Activated CD8-positive, alpha-beta T cell treated with anti-CD3 and anti-CD28 coated beads, Interleukin-2, amount 10 ng/mL, durations not matched to agents 7 days and 5 days (primary cell): ENCODE measurements around the gene DAB2IP. TPM values are rescaled to one million over a fixed set of nuclear protein-coding genes. Genes with fewer than 3 reads are reported as not detected.
A peak's percentile ranks its signal among the peaks of the same experiment; 100 is the strongest.

Source experiments
- ATAC-seq: fragments of 150-1000 bp; cut with Tn5 transposase; one replicate; pipeline ENCODE4 v1.10.0; 2021; ENCODE audit warnings: moderate library complexity
- CTCF ChIA-PET: fragments of 350-600 bp; sonication (Branson Sonifier 250); formaldehyde crosslinking; loops from one replicate; lab custom pipeline; 2021; ENCODE audit warnings: antibody characterized with exemption; lab: Charles Lee
- POLR2A ChIA-PET: fragments of 350-600 bp; sonication (Branson Sonifier 250); formaldehyde crosslinking; loops from one replicate; lab custom pipeline; 2021; ENCODE audit warnings: antibody characterized with exemption; lab: Charles Lee
- DNase-seq: peaks from one replicate; pipeline ENCODE4 v3.0.0-alpha.2; 2020
- H3K27ac Mint-ChIP-seq: one replicate; pipeline ENCODE4 v1.8.0; 2021; ENCODE audit warnings: mild to moderate bottlenecking, mixed read lengths
- H3K27me3 Mint-ChIP-seq: one replicate; pipeline ENCODE4 v1.8.0; 2021; ENCODE audit warnings: low read depth, mixed read lengths
- H3K36me3 Mint-ChIP-seq: one replicate; pipeline ENCODE4 v1.8.0; 2021; ENCODE audit warnings: low read depth, mixed read lengths
- H3K4me1 Mint-ChIP-seq: one replicate; pipeline ENCODE4 v1.8.0; 2021; ENCODE audit warnings: low read depth, mixed read lengths
- H3K4me3 Mint-ChIP-seq: one replicate; pipeline ENCODE4 v1.8.0; 2021; ENCODE audit warnings: mild to moderate bottlenecking, mixed read lengths
- H3K9me3 Mint-ChIP-seq: one replicate; pipeline ENCODE4 v1.8.0; 2022; ENCODE audit warnings: mixed read lengths; ENCODE audit not compliant: insufficient read depth
- total RNA-seq, 2 experiments: library from RNA; stranded (reverse); gene quantifications; one replicate each; pipeline ENCODE4 v1.2.3, GENCODE V29; 2021

The DAB2IP gene
- under 1 TPM; 0.08 to 0.13 TPM for total RNA-seq

DNA sequence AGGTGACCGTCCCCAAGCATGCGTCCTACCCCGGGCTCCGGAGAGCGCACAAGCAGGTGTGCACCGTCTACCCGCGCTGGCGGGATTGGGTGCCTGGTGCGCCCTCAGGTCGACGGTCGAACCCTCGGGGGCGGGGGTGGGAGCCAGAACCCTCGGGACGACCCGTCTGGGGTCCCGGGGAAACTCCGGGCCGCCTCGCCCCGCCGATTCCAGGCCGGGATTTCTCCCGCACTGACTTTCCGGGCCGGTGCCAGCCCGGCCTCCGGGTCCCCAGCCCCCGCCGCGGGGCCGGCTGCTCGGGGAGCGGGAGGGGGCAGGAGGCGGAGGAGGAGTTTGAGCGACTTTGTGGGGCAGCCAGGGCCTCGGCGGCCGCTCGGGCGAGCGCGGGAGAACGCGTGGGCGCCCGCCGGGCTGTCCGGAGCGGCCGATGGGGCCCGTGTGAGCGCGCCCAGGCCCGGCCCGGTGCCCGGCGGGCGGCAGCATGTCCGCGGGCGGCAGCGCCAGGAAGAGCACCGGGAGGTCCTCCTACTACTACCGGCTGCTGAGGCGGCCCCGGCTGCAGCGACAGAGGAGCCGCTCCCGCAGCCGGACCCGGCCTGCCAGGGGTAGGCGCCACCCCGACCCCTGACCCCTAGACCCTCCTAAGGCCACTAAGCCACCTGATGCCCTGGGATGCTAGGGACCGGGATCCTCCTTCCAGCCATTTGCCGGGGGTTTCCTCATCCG lies at the start of gene DAB2IP:
TSS of gene DAB2IP (plus strand) at position 340 of the 726 bp plus-strand sequence. CDS start at position 482, 142 bp downstream.
- DNase-seq, result no peak
- ChIA-PET POLR2A (no interaction called here), CTCF (interaction anchor here (1.2 kb wide), 1 partner anchor 36 kb away, joined by 3 read pairs; no protein-coding TSS in a partner anchor)
- H3K9me3 Mint-ChIP-seq, result no peaks in the 10 kb centered on the region
- H3K27me3 Mint-ChIP-seq, result peaks cover 51% of the 10 kb centered on the region
- H3K36me3 Mint-ChIP-seq, result no peaks in the 10 kb centered on the region
- peaks cover 9% of the 10 kb centered on the region for H3K4me1 Mint-ChIP-seq
- H3K27ac Mint-ChIP-seq, result no peak within 1 kb of the TSS
- H3K4me3 Mint-ChIP-seq, result no peak within 1 kb of the TSS
- peak; percentile 28 for ATAC-seq

DNA sequence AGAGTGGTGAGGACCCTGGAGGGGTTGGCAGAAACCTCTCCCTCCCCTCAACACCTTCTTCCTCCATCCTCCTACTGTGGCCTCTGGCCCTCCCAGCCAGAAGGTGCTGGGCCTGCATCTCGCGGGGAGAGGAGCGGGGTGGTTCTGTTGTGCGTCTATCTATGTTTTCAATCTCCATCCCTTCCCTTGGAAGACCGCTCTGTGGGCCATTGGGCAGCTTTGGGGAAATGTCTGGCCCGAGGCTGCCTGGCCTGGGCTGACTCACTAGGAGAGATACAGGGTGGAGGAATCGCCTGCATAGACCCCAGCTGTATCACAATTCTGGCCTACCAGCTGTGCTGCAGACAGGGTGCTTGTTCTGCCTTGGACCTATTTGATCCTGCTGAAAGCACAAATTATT lies 48.4 kb upstream of the DAB2IP start:
- CTCF ChIA-PET, result no interaction called here
- H3K4me3 Mint-ChIP-seq, result no peak overlapping the region
- H3K9me3 Mint-ChIP-seq, result no peaks in the 10 kb centered on the region
- POLR2A ChIA-PET, result no interaction called here
- H3K36me3 Mint-ChIP-seq, result peaks cover 4% of the 10 kb centered on the region
- no peak overlapping the region for H3K27ac Mint-ChIP-seq
- DNase-seq (no peak), ATAC-seq (no peak)
- peaks cover 10% of the 10 kb centered on the region for H3K4me1 Mint-ChIP-seq
- peaks cover 43% of the 10 kb centered on the region for H3K27me3 Mint-ChIP-seq

DNA sequence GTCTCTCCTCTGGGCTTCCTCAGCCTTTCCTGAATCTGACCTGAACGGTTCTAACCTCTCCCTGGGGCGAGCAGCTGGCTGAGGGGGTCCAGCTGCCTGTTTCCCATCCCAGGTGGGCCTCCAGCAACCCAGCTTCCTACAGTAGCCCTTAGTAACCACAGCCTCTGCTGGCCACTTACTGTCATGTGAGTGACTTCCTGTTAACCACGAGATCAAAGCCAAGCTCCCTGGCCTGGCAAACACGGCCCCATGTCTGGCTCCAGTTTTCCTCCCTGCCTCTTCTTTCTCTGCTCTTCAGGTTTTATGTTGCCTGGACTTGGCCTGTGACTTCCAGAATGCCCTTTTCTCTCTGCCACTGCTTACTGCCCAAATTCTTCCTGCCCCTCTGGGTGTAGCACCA lies 47.2 kb upstream of the DAB2IP start:
- H3K27me3 Mint-ChIP-seq, result peaks cover 42% of the 10 kb centered on the region
- no peak for ATAC-seq
- H3K4me1 Mint-ChIP-seq, result peaks cover 10% of the 10 kb centered on the region
- ChIA-PET CTCF (no interaction called here), POLR2A (no interaction called here)
- no peak overlapping the region for H3K4me3 Mint-ChIP-seq
- DNase-seq, result no peak
- H3K27ac Mint-ChIP-seq, result no peak overlapping the region
- no peaks in the 10 kb centered on the region for H3K9me3 Mint-ChIP-seq
- H3K36me3 Mint-ChIP-seq, result no peaks in the 10 kb centered on the region

DNA sequence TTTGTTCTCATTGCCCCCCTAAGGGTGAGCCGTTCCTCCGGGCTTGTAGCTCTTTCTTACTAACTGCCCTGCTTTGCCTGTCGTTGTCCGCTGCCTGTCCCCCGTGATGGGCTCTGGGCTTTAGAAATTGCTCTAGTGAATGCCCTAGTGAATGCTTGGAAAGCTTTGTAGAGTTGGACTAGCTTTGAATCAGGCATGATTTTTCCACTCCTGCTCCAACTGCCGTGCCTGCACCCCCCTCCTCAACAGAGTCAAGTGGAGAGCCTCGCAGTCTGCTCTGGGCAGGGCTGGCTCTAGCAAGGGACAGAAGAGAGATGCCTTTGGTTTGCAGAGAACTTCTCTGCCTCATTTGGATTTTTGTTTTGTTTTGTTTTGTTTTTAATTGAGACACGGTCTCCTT lies 46.8 kb upstream of the DAB2IP start:
- CTCF ChIA-PET, result no interaction called here
- H3K27ac Mint-ChIP-seq, result no peak overlapping the region
- peaks cover 10% of the 10 kb centered on the region for H3K4me1 Mint-ChIP-seq
- no peaks in the 10 kb centered on the region for H3K9me3 Mint-ChIP-seq
- DNase-seq (no peak), ATAC-seq (no peak)
- POLR2A ChIA-PET, result no interaction called here
- H3K27me3 Mint-ChIP-seq, result peaks cover 42% of the 10 kb centered on the region
- H3K36me3 Mint-ChIP-seq, result no peaks in the 10 kb centered on the region
- no peak overlapping the region for H3K4me3 Mint-ChIP-seq

DNA sequence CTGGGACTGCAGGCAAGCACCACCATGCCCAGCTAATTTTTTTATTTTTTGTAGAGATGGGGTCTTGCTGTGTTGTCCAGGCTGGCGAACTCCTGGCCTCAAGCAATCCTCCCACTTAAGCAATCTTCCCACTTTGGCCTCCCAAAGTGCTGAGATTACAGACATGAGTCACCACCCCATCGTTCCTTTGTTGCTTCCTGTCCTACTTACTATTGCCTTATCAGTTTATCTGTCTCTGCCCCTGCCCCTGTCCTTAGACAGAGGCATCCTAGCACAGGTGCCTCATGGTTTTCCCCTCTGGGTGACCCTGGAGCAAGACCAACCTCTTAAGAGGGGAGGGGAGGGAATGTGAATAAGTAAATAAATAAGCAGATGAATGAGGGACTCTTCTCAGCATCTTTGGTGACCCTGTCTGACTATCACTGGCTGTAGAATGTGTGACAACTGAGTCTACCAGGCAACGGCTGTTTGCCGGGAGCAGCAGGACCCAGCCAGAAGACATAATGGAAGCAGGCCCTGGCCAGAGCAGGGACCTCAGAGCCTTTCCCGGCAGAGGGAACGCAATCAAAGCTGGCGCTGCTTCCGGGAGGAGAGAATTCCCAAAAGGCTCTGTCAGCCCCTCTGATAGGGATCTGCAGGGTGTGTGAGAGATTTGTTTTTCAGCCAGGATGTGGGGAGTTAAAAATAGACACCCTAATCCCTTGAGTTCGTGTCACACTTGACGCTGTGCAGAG lies 43.8 kb upstream of the DAB2IP start:
- CTCF ChIA-PET, result no interaction called here
- Mint-ChIP-seq H3K4me3 (no peak overlapping the region), H3K36me3 (no peaks in the 10 kb centered on the region), H3K9me3 (no peaks in the 10 kb centered on the region), H3K4me1 (peaks cover 14% of the 10 kb centered on the region), H3K27me3 (peaks cover 33% of the 10 kb centered on the region), H3K27ac (no peak overlapping the region)
- no peak for DNase-seq
- POLR2A ChIA-PET, result no interaction called here
- ATAC-seq, result no peak

DNA sequence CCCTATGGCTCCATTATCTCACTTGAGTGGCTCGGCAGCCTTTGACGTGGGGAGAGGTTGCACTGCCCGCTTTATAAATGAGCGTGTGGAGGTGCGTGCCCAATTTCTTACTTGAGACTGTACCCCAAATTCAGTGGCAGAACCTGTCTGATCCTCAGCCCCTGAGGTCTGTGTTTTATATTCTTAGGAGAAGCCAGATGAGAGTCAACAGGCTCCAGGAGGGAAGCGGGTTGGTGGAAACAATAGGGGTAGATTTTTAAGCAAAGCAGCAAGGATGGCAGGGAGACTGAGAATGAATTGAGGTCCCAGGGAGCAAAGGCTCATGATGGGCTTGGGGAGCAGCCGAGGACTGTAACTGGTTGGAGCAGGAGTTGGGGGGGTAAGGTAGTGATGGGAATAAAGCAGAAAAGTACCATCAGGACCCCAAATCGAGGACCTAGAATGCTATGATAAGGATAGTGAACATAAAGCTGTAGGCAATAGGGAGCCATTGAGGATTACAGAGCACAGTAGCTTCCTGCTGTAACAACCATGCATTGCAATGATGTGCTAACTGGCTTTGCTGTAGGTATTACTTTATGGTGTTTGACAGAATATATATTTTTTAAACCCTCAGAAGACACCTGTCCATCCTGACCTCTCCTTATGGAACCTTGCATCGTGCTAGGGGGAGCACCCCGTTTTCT lies 43.1 kb upstream of the DAB2IP start:
- Mint-ChIP-seq H3K9me3 (no peaks in the 10 kb centered on the region), H3K27ac (no peak overlapping the region), H3K4me1 (peaks cover 19% of the 10 kb centered on the region), H3K27me3 (peaks cover 38% of the 10 kb centered on the region), H3K36me3 (no peaks in the 10 kb centered on the region), H3K4me3 (no peak overlapping the region)
- POLR2A ChIA-PET, result no interaction called here
- CTCF ChIA-PET, result no interaction called here
- ATAC-seq (no peak), DNase-seq (no peak)

DNA sequence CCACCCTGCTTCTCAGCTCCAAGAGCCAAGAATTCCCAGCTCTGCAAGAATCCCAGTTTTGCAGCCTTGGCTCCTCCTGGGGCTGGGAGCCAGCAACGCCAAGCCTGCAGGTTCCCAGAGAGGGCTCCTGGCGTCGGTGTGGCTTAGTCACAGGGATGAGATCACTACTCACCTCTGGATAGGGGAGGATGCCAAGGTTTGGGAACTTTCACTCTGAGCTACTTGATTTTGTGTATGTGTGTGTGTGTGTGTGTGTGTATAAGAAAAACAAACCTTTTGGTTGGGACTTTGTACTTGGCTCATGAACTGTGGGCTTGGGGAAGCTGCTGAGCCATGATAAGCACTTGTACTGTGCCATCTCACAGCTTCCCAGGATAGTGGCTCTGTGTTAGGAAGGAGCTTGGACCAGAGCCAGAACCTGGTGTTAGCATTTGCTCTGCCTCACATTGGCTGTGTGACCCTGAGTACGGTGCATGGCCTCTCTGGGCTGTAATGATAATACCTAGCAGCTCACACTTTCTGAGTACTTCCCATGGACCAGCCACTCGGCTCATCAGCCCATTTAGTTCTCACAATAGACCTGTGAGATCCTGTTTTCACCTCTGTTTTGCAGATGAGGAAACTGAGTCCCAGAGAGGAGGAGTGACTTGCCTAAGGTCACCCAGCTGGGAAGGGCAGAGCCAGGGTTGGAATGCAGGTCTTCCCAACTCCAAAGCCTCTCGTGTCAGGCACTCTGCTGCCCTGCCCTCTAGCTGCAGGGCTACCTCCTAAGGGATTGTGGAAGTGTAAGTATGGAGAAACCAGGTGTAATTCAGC lies 41.4 kb upstream of the DAB2IP start:
- POLR2A ChIA-PET, result no interaction called here

DNA sequence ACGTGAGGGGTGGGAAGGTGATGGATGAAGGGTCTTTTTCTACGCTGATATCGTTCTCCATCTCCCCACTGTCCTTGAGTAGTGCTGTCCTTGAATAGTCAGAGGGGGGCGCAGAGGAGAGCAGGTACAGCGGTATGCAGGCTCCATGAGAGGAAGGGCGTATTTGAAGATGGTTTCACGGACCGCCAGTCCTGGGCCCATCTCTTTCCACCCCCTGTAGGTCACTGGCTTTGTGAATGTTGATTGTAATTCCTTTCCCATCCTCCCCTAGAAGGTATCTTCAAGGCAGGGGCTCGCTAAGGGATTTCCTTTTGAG lies 40.8 kb upstream of the DAB2IP start:
- Mint-ChIP-seq H3K36me3 (no peaks in the 10 kb centered on the region), H3K4me1 (peaks cover 14% of the 10 kb centered on the region), H3K27ac (no peak overlapping the region), H3K4me3 (no peak overlapping the region), H3K27me3 (peaks cover 40% of the 10 kb centered on the region), H3K9me3 (no peaks in the 10 kb centered on the region)
- CTCF ChIA-PET, result no interaction called here
- ATAC-seq (no peak), DNase-seq (no peak)
- POLR2A ChIA-PET, result no interaction called here

More for the DNA sequence above, 41.4 kb upstream of the DAB2IP start:
- H3K4me3 Mint-ChIP-seq, result no peak overlapping the region
- CTCF ChIA-PET, result no interaction called here
- peaks cover 14% of the 10 kb centered on the region for H3K4me1 Mint-ChIP-seq
- H3K36me3 Mint-ChIP-seq, result no peaks in the 10 kb centered on the region
- no peak overlapping the region for H3K27ac Mint-ChIP-seq
- no peak for DNase-seq
- H3K9me3 Mint-ChIP-seq, result no peaks in the 10 kb centered on the region
- ATAC-seq, result no peak
- peaks cover 40% of the 10 kb centered on the region for H3K27me3 Mint-ChIP-seq

DNA sequence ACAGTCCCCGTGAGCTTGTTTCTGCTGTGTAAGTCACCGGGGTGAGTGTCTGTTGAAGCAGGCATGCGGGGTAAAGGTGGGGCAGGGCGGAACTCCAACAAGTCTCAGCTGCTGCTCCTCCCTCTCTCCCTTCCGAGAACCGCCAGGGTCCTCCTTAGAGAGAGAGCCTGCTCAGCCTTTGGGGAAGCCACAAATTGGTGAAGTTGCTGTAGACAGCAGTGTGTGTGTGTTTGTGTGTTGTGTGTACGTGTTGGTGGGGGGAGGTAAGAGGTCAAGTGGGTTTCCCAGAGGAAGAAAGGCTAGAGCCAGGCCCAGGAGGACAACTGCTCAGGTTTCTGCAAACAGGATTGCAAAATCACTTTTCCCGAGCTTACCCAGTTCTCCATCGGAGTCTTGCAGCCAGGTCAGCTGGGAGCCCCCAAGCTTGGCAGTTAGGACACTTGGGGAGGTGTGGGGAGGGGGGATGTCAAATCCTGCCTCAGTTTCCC lies 38.9 kb upstream of the DAB2IP start:
- H3K27me3 Mint-ChIP-seq, result peaks cover 36% of the 10 kb centered on the region
- no peak overlapping the region for H3K27ac Mint-ChIP-seq
- POLR2A ChIA-PET, result no interaction called here
- peaks cover 14% of the 10 kb centered on the region for H3K4me1 Mint-ChIP-seq
- no peaks in the 10 kb centered on the region for H3K36me3 Mint-ChIP-seq
- no peak overlapping the region for H3K4me3 Mint-ChIP-seq
- DNase-seq (peak; percentile 25), ATAC-seq (peak; percentile 55)
- CTCF ChIA-PET, result interaction anchor here (1.2 kb wide), 1 partner anchor 67 kb away, joined by 4 read pairs; no protein-coding TSS in a partner anchor
- H3K9me3 Mint-ChIP-seq, result no peaks in the 10 kb centered on the region

DNA sequence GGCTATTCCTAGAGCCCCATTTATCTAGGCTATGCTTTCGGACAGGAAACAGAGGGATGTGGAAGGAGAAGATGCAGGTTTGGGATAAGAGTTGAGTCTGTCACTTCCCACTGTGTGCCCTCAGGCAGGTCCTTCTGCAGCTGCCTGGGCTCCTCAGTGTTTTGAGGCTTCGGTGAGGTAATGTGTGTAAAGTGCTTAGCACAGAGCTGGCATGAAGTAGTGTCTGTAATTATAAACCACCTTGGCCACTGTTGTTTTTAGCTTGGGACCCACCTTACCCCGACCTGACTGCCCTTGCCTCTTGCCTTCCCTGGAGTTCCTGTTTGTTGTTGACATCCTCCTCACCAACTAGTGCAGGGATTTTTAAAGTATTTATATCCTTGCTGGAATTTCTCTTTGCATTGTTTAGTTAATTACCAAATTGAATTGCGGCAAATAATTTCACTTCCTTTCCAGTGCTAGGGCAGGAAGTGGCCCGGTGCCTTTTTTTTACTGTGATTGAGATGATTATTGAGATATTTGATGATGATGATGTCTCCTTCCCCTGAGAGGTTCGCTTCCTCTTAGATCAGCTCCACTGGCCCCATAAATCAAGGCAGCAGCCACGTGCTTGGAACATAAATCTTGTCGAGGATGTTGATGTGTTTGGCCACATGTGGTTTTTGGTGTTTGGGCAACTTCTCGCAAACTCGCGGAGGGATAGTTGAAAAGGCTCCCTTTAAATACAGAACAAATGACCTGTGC lies 38.3 kb upstream of the DAB2IP start:
- H3K4me1 Mint-ChIP-seq, result peaks cover 14% of the 10 kb centered on the region
- ATAC-seq, result no peak
- CTCF ChIA-PET, result no interaction called here
- no peaks in the 10 kb centered on the region for H3K9me3 Mint-ChIP-seq
- H3K36me3 Mint-ChIP-seq, result no peaks in the 10 kb centered on the region
- H3K27ac Mint-ChIP-seq, result no peak overlapping the region
- DNase-seq, result no peak
- peaks cover 32% of the 10 kb centered on the region for H3K27me3 Mint-ChIP-seq
- POLR2A ChIA-PET, result no interaction called here
- no peak overlapping the region for H3K4me3 Mint-ChIP-seq
